VCaP (cell line): ENCODE data around the gene FAT4.
A peak's percentile ranks its signal among the peaks of the same experiment; 100 is the strongest.

ENCODE experiments used
- H3K27ac ChIP-seq: fragments of 450-650 bp; 2 replicates; pipeline ENCODE4 v1.5.1; 2017
- CTCF ChIP-seq: fragments of 450-650 bp; conservative IDR thresholded peaks from 2 replicates; pipeline ENCODE4 v1.5.1; 2017; ENCODE audit warnings: mild to moderate bottlenecking, moderate library complexity

FAT4 gene

DNA sequence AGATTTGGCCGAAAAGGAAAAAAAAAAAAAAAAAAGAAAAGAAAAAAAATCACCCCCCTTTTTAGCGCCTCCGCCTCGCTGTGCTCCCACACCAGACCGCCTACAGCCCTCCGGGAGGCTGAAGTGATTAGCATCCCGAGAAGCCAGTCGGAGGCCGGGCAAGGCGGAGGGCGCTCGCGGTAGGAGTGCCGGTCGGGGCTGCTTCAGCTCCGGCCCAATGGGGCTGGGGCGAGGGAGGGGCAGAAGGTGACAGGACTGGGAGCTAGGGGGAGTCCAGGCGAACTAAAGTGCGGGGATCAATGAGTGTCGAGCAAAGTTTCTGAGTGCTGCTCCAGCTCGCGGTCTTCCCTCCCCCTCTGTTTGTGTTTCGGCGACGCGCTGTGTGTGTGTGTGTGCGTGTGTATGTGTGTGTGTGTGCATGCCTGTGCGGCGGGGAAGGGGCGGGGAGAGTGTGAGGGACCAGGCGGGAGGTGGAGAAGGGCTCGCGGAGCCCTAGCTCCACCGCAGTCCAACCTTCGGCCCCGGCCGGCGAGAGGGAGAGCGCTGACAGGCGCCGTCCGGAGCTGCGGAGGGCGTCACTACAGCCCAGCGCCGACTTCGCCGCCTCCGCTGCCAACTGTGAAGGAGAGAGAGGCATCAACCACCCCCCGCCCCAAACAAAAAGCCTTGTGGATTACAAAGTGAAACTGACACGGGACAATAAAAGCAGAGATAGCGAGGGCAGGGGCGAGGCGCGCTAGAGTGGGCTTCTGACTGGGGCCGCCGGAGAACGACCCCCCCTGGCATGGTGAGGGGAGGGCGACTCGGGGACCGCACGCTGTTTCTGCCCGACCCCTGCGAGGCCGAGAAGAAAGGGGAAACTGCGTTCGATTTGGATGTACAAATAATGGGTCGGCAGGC is at the start of gene FAT4:
TSS of gene FAT4 (plus strand) at position 280 of the 900 bp plus-strand sequence. CDS start 1,457 bp downstream, outside the sequence.
- no peak for TF ChIP-seq CTCF
- H3K27ac ChIP-seq: peak within 1 kb of the TSS; percentile 42; the same call in 1 of the 2 replicates

- TF ChIP-seq CTCF: no peak
- no peak overlapping the region for H3K27ac ChIP-seq
Measured at GRCh38 chr4:125265846-125266245, 48.9 kb upstream of the FAT4 start.

GRCh38 chr4:125266901-125267604 is 47.7 kb upstream of the FAT4 start:
- TF ChIP-seq CTCF: no peak
- H3K27ac ChIP-seq: no peak overlapping the region

GRCh38 chr4:125267630-125268029 is 47.1 kb upstream of the FAT4 start:
- H3K27ac ChIP-seq: no peak overlapping the region
- TF ChIP-seq CTCF: no peak

- H3K27ac ChIP-seq: no peak overlapping the region
- no peak for TF ChIP-seq CTCF
Measured at GRCh38 chr4:125268068-125268755, 46.5 kb upstream of the FAT4 start.

- no peak for TF ChIP-seq CTCF
- no peak overlapping the region for H3K27ac ChIP-seq
Measured at GRCh38 chr4:125276811-125277210, 37.9 kb upstream of the FAT4 start.

DNA sequence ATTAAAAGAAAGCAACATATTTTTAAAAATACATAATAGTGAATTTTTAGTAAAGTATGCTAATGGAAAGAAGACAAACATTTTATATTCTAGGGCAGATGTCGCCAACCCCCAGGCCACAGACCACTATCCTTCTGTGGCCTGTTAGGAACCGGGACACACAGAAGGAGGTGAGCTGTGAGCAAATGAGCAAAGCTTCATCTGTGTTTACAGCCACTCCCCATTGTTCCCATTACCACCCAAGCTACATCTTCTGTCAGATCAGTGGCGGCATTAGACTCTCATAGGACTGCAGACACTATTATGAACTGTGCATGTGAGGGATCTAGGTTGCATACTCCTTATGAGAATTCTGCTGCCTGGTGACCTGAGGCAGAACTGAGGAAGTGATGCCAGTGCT is 37.0 kb upstream of the FAT4 start:
- H3K27ac ChIP-seq: no peak overlapping the region
- TF ChIP-seq CTCF: no peak
